ENCODE results near the gene WASHC4.

The WASHC4 gene

DNA sequence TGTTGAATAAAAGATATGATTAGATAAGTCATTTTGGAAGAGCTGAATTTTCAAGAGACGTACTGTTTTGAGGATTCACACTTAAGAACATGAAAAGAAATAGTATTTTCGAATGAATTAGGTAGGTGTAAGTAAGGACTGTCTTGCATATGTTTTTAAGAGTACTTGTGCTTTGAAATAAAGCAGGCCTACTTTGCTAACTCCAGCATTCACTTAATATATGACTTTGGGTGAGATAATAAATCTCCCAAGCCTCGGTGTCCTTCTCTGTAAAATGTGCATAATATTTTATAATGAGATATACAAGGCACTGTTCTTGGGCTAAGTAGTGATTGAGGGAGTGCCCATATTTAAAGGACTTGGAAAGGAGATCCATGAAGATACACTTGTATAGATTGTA lies 54.6 kb downstream of the WASHC4 start:
- ChIA-PET POLR2A (no interaction called here), CTCF (interaction anchor here (0.9 to 1.5 kb wide), 2 partner anchors 209 to 221 kb away, joined by 3 to 5 read pairs; no protein-coding TSS in a partner anchor)
- no peak overlapping the region for H3K4me3 ChIP-seq (ENCODE audit: low read depth, low read length)
- TF ChIP-seq, protein P1, sequence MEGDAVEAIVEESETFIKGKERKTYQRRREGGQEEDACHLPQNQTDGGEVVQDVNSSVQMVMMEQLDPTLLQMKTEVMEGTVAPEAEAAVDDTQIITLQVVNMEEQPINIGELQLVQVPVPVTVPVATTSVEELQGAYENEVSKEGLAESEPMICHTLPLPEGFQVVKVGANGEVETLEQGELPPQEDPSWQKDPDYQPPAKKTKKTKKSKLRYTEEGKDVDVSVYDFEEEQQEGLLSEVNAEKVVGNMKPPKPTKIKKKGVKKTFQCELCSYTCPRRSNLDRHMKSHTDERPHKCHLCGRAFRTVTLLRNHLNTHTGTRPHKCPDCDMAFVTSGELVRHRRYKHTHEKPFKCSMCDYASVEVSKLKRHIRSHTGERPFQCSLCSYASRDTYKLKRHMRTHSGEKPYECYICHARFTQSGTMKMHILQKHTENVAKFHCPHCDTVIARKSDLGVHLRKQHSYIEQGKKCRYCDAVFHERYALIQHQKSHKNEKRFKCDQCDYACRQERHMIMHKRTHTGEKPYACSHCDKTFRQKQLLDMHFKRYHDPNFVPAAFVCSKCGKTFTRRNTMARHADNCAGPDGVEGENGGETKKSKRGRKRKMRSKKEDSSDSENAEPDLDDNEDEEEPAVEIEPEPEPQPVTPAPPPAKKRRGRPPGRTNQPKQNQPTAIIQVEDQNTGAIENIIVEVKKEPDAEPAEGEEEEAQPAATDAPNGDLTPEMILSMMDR (IDR thresholded peaks at IDR 0.05; ENCODE audit: insufficient read depth, low read length, missing control alignments): no peak
- no peak for DNase-seq (ENCODE audit: low read depth, low spot score)

DNA sequence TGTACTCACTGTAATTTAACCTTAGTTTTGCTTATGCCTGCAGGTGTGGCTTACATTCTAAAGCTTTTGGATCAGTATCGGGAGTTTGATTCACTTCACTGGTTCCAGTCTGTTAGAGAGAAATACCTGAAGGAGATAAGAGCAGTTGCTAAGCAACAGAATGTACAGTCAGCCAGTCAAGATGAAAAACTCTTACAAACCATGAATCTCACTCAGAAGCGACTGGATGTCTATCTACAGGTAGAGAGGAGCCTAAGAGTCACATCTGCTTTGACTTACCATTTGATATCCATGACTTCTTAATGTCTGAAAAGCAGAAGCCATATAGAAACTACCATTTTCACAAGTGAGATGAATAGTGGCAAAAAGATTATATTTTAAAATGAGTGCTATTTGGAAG lies 56.5 kb downstream of the WASHC4 start:
- DNase-seq (ENCODE audit: low read depth, low spot score): no peak
- POLR2A ChIA-PET: no interaction called here
- no peak overlapping the region for H3K4me3 ChIP-seq (ENCODE audit: low read depth, low read length)
- TF ChIP-seq, protein P1 (IDR thresholded peaks at IDR 0.05; ENCODE audit: insufficient read depth, low read length, missing control alignments): no peak
- CTCF ChIA-PET: no interaction called here

- ChIA-PET POLR2A (no interaction called here), CTCF (no interaction called here)
- TF ChIP-seq, protein P1 (IDR thresholded peaks at IDR 0.05; ENCODE audit: insufficient read depth, low read length, missing control alignments): no peak
- DNase-seq (ENCODE audit: low read depth, low spot score): no peak
- H3K4me3 ChIP-seq (ENCODE audit: low read depth, low read length): no peak overlapping the region
Observed at GRCh38 chr12:105166736-105167135, 59.2 kb downstream of the WASHC4 start.

DNA sequence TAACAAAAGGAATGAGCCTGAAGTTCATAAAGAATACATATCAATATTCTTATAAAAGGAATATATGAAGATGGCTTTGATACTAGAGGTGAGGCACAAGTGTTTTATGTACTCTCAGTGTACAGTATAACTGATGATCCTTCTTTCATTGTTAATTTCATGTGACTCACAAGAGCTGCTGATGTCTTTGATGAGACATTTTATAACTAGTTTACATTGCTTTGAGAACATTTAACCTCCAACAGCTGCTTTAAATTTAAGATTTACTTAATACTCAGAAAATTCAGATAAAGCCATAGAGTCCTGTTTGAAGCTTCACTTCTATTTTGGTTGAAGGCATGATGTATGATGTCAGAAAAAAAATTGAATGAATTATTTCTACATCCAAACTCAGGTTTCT lies 59.8 kb downstream of the WASHC4 start:
- CTCF ChIA-PET: no interaction called here

DNA sequence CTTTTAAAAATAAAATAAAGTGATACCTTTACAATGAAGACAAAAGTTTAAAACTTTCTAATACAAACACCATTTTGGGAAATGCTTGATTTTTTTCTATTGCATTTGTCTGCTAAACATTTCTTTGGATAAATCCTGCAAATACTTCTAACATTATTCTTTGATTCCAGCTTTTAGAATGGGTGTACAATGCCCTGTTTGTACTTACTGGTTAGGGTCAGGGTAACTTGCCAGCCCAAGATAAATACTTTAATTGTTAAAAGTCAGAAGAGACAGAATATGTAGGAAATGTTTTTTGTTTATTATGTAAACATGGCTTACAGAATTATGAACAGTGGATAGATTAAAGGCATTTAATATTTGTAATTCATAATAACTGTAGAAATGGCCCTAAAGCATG lies 60.5 kb downstream of the WASHC4 start:
- H3K4me3 ChIP-seq (ENCODE audit: low read depth, low read length): no peak overlapping the region
- POLR2A ChIA-PET: no interaction called here
- TF ChIP-seq, protein P1 (IDR thresholded peaks at IDR 0.05; ENCODE audit: insufficient read depth, low read length, missing control alignments): no peak
- no peak for DNase-seq (ENCODE audit: low read depth, low spot score)
- CTCF ChIA-PET: no interaction called here

More for the DNA sequence above, 59.8 kb downstream of the WASHC4 start:
- POLR2A ChIA-PET: no interaction called here
- DNase-seq (ENCODE audit: low read depth, low spot score): no peak
- H3K4me3 ChIP-seq (ENCODE audit: low read depth, low read length): no peak overlapping the region
- TF ChIP-seq, protein P1 (IDR thresholded peaks at IDR 0.05; ENCODE audit: insufficient read depth, low read length, missing control alignments): no peak

DNA sequence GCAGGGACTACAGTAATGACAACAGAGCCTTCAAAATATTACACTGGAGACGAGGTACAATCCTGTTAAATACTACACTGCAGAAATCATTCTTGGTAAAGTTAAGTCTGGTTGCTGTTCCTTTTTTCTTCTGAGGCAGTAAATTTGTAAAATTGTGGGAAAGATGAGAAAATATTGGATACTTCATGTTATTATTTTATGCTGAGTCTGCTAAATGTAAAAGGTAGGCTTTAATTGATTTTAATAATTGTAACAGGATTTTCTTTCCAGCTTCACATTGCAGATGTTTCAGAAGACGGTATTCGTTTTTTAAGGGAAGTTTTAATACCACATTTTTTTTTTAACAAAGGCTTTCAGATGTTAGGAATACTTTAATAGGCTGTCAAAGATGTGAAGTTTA lies 62.6 kb downstream of the WASHC4 start:
- H3K4me3 ChIP-seq (ENCODE audit: low read depth, low read length): no peak overlapping the region
- ChIA-PET POLR2A (no interaction called here), CTCF (no interaction called here)
- no peak for DNase-seq (ENCODE audit: low read depth, low spot score)
- TF ChIP-seq, protein P1 (IDR thresholded peaks at IDR 0.05; ENCODE audit: insufficient read depth, low read length, missing control alignments): no peak
